ENCODE results near the gene ZNF428. TPM values are rescaled to one million over a fixed set of nuclear protein-coding genes. Genes with fewer than 3 reads are reported as not detected.
A peak's percentile ranks its signal among the peaks of the same experiment; 100 is the strongest.

ZNF428 gene
- total RNA-seq, 1 experiment from 2014 or later, result 46.8 TPM

DNA sequence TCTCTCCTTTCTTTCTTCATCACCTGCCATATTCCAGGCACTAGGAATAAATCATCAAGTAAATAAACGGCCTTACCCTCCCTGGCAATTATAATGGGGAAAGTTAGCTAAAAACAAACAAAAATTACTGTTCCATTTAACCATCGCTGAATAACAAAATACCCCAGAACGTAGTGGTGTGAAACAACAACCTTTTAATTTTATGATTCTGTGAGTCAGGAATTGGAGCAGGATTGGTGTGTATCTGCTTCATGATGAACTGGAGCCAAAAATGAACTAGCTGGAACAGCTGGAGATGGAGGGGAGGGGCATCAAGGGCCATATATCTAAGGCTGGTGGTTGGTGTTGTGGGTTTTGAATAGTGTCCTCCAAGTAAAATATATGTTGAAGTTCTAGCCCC lies 23.9 kb upstream of the ZNF428 start:
- ChIA-PET CTCF (no interaction called here), POLR2A (ENCODE audit: unreplicated experiment) (no interaction called here)
- H2AFZ ChIP-seq (ENCODE audit: low read length), result no peak overlapping the region
- H3K9me3 ChIP-seq (ENCODE audit: low read length), result no peaks in the 10 kb centered on the region
- TF ChIP-seq EZH2phosphoT487 (IDR thresholded peaks at IDR 0.05; ENCODE audit: borderline replicate concordance, low read length) (no peak), EZH2 (IDR thresholded peaks at IDR 0.05; ENCODE audit: low read length, unreplicated experiment) (no peak)
- TF ChIP-seq, protein P1, sequence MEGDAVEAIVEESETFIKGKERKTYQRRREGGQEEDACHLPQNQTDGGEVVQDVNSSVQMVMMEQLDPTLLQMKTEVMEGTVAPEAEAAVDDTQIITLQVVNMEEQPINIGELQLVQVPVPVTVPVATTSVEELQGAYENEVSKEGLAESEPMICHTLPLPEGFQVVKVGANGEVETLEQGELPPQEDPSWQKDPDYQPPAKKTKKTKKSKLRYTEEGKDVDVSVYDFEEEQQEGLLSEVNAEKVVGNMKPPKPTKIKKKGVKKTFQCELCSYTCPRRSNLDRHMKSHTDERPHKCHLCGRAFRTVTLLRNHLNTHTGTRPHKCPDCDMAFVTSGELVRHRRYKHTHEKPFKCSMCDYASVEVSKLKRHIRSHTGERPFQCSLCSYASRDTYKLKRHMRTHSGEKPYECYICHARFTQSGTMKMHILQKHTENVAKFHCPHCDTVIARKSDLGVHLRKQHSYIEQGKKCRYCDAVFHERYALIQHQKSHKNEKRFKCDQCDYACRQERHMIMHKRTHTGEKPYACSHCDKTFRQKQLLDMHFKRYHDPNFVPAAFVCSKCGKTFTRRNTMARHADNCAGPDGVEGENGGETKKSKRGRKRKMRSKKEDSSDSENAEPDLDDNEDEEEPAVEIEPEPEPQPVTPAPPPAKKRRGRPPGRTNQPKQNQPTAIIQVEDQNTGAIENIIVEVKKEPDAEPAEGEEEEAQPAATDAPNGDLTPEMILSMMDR (conservative IDR thresholded peaks at IDR 0.05; ENCODE audit: low read depth, low read length), result no peak
- ATAC-seq (peak; percentile 19; the same call in 1 of the 2 replicates), DNase-seq (no peak)
- H3K9me2 ChIP-seq (replicated peaks; ENCODE audit: low read length), result no peaks in the 10 kb centered on the region
- H3K27me3 ChIP-seq (ENCODE audit: low read length), result no peaks in the 10 kb centered on the region
- no peak overlapping the region for H3K27ac ChIP-seq (ENCODE audit: low read length)
- no peaks in the 10 kb centered on the region for H3K79me2 ChIP-seq (ENCODE audit: low read length)
- no peaks in the 10 kb centered on the region for H3K36me3 ChIP-seq (ENCODE audit: low read depth, low read length)
- H3K9ac ChIP-seq (ENCODE audit: low read length), result no peak overlapping the region
- peaks cover 5% of the 10 kb centered on the region for H3F3A ChIP-seq (ENCODE audit: low read length, unreplicated experiment)
- intact Hi-C loops (cut with micrococcal nuclease), result no loop called here
- BruUV-seq (replicated peaks), result no TSS peak
- no peaks in the 10 kb centered on the region; the same call in 1 of the 2 replicates for H3K4me1 ChIP-seq (ENCODE audit: insufficient read depth, low read length)
- H3K4me3 ChIP-seq (ENCODE audit: low read length), result no peak overlapping the region
- H3K4me2 ChIP-seq (ENCODE audit: low read length), result no peak overlapping the region
- no peaks in the 10 kb centered on the region for H4K20me1 ChIP-seq (ENCODE audit: low read length)

DNA sequence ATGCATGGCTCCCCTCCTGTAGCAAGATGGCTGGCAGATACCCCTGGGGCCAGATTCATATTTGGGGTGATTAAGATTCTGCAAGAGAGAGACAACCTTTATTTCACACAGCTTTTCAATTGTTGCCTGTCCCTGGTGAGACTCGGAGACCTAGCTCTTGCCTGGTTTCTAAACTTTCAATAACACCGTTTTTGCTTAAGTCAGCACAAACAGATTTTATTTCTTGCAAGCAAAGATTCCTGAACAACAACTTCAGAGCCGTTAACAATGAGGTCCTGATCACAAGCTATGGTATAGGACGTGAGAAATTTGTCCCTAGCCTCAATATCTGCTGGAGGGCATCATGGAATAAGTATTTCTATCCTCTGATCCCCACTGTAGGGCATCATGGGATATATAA lies 23.1 kb upstream of the ZNF428 start:
- DNase-seq (no peak), ATAC-seq (no peak)
- Histone ChIP-seq H3K9me2 (replicated peaks; ENCODE audit: low read length) (no peaks in the 10 kb centered on the region), H3K27ac (ENCODE audit: low read length) (no peak overlapping the region), H3K9ac (ENCODE audit: low read length) (no peak overlapping the region), H3K4me2 (ENCODE audit: low read length) (no peak overlapping the region), H3K4me1 (ENCODE audit: insufficient read depth, low read length) (no peaks in the 10 kb centered on the region; the same call in 1 of the 2 replicates), H3K4me3 (ENCODE audit: low read length) (no peak overlapping the region), H2AFZ (ENCODE audit: low read length) (no peak overlapping the region), H3K36me3 (ENCODE audit: low read depth, low read length) (no peaks in the 10 kb centered on the region), H3K9me3 (ENCODE audit: low read length) (no peaks in the 10 kb centered on the region), H3F3A (ENCODE audit: low read length, unreplicated experiment) (peaks cover 5% of the 10 kb centered on the region), H3K79me2 (ENCODE audit: low read length) (no peaks in the 10 kb centered on the region), H4K20me1 (ENCODE audit: low read length) (no peaks in the 10 kb centered on the region), H3K27me3 (ENCODE audit: low read length) (no peaks in the 10 kb centered on the region)
- TF ChIP-seq, protein P1 (conservative IDR thresholded peaks at IDR 0.05; ENCODE audit: low read depth, low read length), result no peak
- no peak for TF ChIP-seq EZH2phosphoT487 (IDR thresholded peaks at IDR 0.05; ENCODE audit: borderline replicate concordance, low read length)
- TF ChIP-seq EZH2 (IDR thresholded peaks at IDR 0.05; ENCODE audit: low read length, unreplicated experiment), result no peak
- intact Hi-C loops (cut with micrococcal nuclease), result no loop called here
- ChIA-PET POLR2A (ENCODE audit: unreplicated experiment) (no interaction called here), CTCF (no interaction called here)
- BruUV-seq (replicated peaks), result no TSS peak

DNA sequence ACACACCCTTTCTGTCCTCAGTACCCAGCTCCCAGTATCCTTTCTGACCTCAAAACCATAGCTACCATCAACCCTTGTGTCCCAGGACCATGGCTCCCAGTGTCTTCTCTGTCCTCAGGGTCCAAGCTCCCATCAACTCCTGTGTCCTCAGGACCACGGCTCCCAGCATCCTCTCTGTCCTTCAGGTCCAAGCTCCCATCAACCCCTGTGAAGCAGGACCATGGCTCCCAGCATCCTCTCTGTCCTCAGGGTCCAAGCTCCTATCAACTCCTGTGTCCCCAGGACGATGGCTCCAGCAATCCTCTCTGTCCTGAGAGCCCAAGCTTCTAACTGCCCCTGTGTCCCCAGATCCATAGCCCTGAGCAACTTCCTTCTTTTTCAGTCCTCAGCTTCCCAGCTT lies 21.9 kb upstream of the ZNF428 start:
- Histone ChIP-seq H3K27ac (ENCODE audit: low read length) (no peak overlapping the region), H3K36me3 (ENCODE audit: low read depth, low read length) (no peaks in the 10 kb centered on the region), H2AFZ (ENCODE audit: low read length) (no peak overlapping the region), H3K79me2 (ENCODE audit: low read length) (no peaks in the 10 kb centered on the region), H3K27me3 (ENCODE audit: low read length) (no peaks in the 10 kb centered on the region), H3K9me2 (replicated peaks; ENCODE audit: low read length) (no peaks in the 10 kb centered on the region), H3K9ac (ENCODE audit: low read length) (no peak overlapping the region), H3K4me2 (ENCODE audit: low read length) (no peak overlapping the region), H3K9me3 (ENCODE audit: low read length) (no peaks in the 10 kb centered on the region), H3F3A (ENCODE audit: low read length, unreplicated experiment) (no peaks in the 10 kb centered on the region), H3K4me3 (ENCODE audit: low read length) (no peak overlapping the region), H4K20me1 (ENCODE audit: low read length) (no peaks in the 10 kb centered on the region), H3K4me1 (ENCODE audit: insufficient read depth, low read length) (no peaks in the 10 kb centered on the region; the same call in 1 of the 2 replicates)
- no peak for DNase-seq
- TF ChIP-seq EZH2phosphoT487 (IDR thresholded peaks at IDR 0.05; ENCODE audit: borderline replicate concordance, low read length), result no peak
- TF ChIP-seq, protein P1 (conservative IDR thresholded peaks at IDR 0.05; ENCODE audit: low read depth, low read length), result no peak
- no peak for TF ChIP-seq EZH2 (IDR thresholded peaks at IDR 0.05; ENCODE audit: low read length, unreplicated experiment)
- BruUV-seq (replicated peaks), result no TSS peak
- CTCF ChIA-PET, result interaction anchor here (0.6 kb wide), 1 partner anchor 27 kb away, joined by 3 read pairs; no protein-coding TSS in a partner anchor
- POLR2A ChIA-PET (ENCODE audit: unreplicated experiment), result no interaction called here
- no peak for ATAC-seq
- intact Hi-C loops (cut with micrococcal nuclease), result no loop called here
